HEK293T (cell line): Measurements from ENCODE around the gene EXOC4.

Experiments used
- ARNT ChIP-seq: fragments of 450-650 bp; IDR thresholded peaks from 2 replicates; pipeline ENCODE4 v1.6.1; 2017; ENCODE audit warnings: mild to moderate bottlenecking
- BHLHE40 ChIP-seq: fragments of 450-650 bp; IDR thresholded peaks from 2 replicates; pipeline ENCODE4 v1.6.1; 2016; ENCODE audit warnings: mild to moderate bottlenecking, moderate library complexity, borderline replicate concordance
- ELF4 ChIP-seq: fragments of 450-650 bp; IDR thresholded peaks from 2 replicates; pipeline ENCODE4 v1.6.1; 2017; ENCODE audit warnings: antibody characterized with exemption
- FOXA1 ChIP-seq: fragments of 450-650 bp; IDR thresholded peaks from 2 replicates; pipeline ENCODE4 v1.6.1; 2016; ENCODE audit warnings: mild to moderate bottlenecking
- FOXK2 ChIP-seq: fragments of 450-650 bp; IDR thresholded peaks from 2 replicates; pipeline ENCODE4 v1.6.1; 2016; ENCODE audit warnings: mild to moderate bottlenecking
- FOXM1 ChIP-seq: fragments of 450-650 bp; IDR thresholded peaks from 2 replicates; pipeline ENCODE4 v1.6.1; 2017; ENCODE audit warnings: mild to moderate bottlenecking, borderline replicate concordance
- LEF1 ChIP-seq: fragments of 450-650 bp; IDR thresholded peaks from 2 replicates; pipeline ENCODE4 v1.6.1; 2017; ENCODE audit warnings: mild to moderate bottlenecking, borderline replicate concordance
- SP1 ChIP-seq: fragments of 450-650 bp; IDR thresholded peaks from 2 replicates; pipeline ENCODE4 v1.6.1; 2017
- TARDBP ChIP-seq: fragments of 450-650 bp; IDR thresholded peaks from 2 replicates; pipeline ENCODE4 v1.6.1; 2016

DNA sequence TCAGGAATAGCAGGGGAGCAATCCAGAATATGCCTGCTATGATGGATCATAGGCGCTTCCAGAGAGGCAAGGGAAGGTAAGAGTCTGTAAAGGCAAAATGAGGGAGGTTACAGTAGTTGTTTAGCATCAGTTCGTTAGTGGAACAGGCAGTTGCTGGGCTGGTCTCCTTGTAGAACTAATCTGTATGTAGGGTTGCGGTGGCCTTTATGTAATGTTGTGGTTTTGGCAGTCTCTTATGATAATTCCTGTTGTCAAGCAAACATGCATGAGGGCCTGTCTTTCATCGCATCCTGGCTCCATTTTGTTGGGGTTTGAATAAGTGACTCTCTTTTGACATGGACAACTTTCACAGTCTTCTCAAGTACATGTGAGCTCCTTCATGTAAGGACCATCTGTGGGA, 446.5 kb downstream of the EXOC4 start:
- TF ChIP-seq FOXK2 (no peak), SP1 (no peak), TARDBP (no peak), ARNT (no peak), ELF4 (no peak), LEF1 (no peak), FOXA1 (no peak), FOXM1 (no peak), BHLHE40 (no peak)
